Ascending aorta (tissue), 2 donors: ENCODE data around the gene CALM1. TPM values are rescaled to one million over a fixed set of nuclear protein-coding genes. Genes with fewer than 3 reads are reported as not detected.
A peak's percentile ranks its signal among the peaks of the same experiment; 100 is the strongest.

Experiments
- DNase-seq, 2 donors: peaks; one replicate each; pipeline ENCODE4 v3.0.0-alpha.2; 2019; ENCODE audit warnings: low spot score in 2 of 2
- H3K27ac ChIP-seq, 2 donors: fragments of 200-600 bp; sonication (generic); one replicate each; pipeline ENCODE4 v1.5.1; 2016 to 2017; ENCODE audit warnings: mild to moderate bottlenecking in 1 of 2
- H3K27me3 ChIP-seq: fragments of 200-600 bp; sonication (generic); one replicate; pipeline ENCODE4 v1.5.1; 2017
- H3K36me3 ChIP-seq, 2 donors: fragments of 200-600 bp; sonication (generic); one replicate each; pipeline ENCODE4 v1.5.1; 2016
- H3K4me1 ChIP-seq, 2 donors: fragments of 200-600 bp; sonication (generic); one replicate each; pipeline ENCODE4 v1.5.1; 2016 to 2017; ENCODE audit warnings: mild to moderate bottlenecking in 1 of 2
- H3K4me3 ChIP-seq, 2 donors: fragments of 200-600 bp; sonication (generic); one replicate each; pipeline ENCODE4 v1.5.1; 2016 to 2017; ENCODE audit warnings: mild to moderate bottlenecking in 1 of 2
- H3K9me3 ChIP-seq, 2 donors: fragments of 200-600 bp; sonication (generic); one replicate each; pipeline ENCODE4 v1.5.1; 2016
- CTCF ChIP-seq, 3 experiments: fragments of 200-600 bp in 2 of 3; fragments of 450-650 bp in 1 of 3; sonication (generic) in 2 of 3; IDR thresholded peaks; one replicate each; pipeline ENCODE4 v1.5.1; 2016 to 2019; ENCODE audit warnings: antibody characterized with exemption in 3 of 3, mild to moderate bottlenecking in 1 of 3, moderate library complexity in 1 of 3
- intact Hi-C: fragments of 100-400 bp; cut with DNase I; formaldehyde crosslinking; loops from one replicate; pipeline ENCODE4 v1.15.1; 2023
- total RNA-seq: library from RNA; depleted of rRNA; stranded (reverse); fragments of >200 nt; gene quantifications from one replicate; pipeline ENCODE4 v1.1.0, GENCODE V29; 2016

The CALM1 gene
- total RNA-seq, 1 donor from 2014 or later, result 178 TPM

DNA sequence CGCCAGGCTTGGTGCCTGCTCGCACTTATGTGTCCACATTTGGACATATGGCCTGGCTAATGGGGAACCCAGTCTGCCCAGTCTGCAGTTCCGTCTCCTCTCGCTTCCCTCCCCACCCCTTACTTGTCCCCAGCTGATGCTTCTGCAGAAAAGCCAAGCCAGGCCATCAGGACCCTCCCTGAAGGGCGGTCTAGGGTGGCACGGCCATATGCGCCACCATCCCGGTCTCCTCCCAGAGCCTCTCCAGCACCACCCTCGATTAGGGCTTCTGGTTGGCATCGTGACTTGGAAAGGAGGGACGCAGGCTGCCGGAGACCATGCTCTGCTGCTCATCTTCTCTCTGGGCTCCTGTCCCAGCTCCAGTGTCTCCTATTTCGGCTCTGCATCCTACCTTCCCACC is 54.6 kb downstream of the CALM1 start:
- intact Hi-C loops, result no loop called here
- Histone ChIP-seq H3K4me3 (no peak overlapping the region), H3K27me3 (no peaks in the 10 kb centered on the region), H3K4me1 (no peaks in the 10 kb centered on the region), H3K27ac (no peak overlapping the region), H3K36me3 (no peaks in the 10 kb centered on the region), H3K9me3 (no peaks in the 10 kb centered on the region)
- no peak for DNase-seq
- no peak for TF ChIP-seq CTCF (IDR thresholded peaks at IDR 0.05)

- intact Hi-C loops, result no loop called here
- Histone ChIP-seq H3K36me3 (no peaks in the 10 kb centered on the region), H3K4me1 (no peaks in the 10 kb centered on the region), H3K27me3 (no peaks in the 10 kb centered on the region), H3K4me3 (no peak overlapping the region), H3K9me3 (no peaks in the 10 kb centered on the region), H3K27ac (no peak overlapping the region)
- no peak for TF ChIP-seq CTCF (IDR thresholded peaks at IDR 0.05)
- DNase-seq, result no peak
These were observed 55.1 kb downstream of the CALM1 start for GRCh38 chr14:90451961-90452360.

- Histone ChIP-seq H3K27ac (no peak overlapping the region), H3K9me3 (no peaks in the 10 kb centered on the region), H3K27me3 (no peaks in the 10 kb centered on the region), H3K4me3 (no peak overlapping the region), H3K4me1 (no peaks in the 10 kb centered on the region), H3K36me3 (no peaks in the 10 kb centered on the region)
- intact Hi-C loops, result no loop called here
- TF ChIP-seq CTCF (IDR thresholded peaks at IDR 0.05), result no peak
- DNase-seq, result no peak
These were observed 55.5 kb downstream of the CALM1 start for GRCh38 chr14:90452366-90452765.

GRCh38 chr14:90453401-90453951 is 56.6 kb downstream of the CALM1 start:
- Histone ChIP-seq H3K9me3 (no peaks in the 10 kb centered on the region), H3K27ac (no peak overlapping the region), H3K4me3 (peak overlapping the region in 1 of 2 donors; percentile 48), H3K4me1 (no peaks in the 10 kb centered on the region), H3K27me3 (no peaks in the 10 kb centered on the region), H3K36me3 (no peaks in the 10 kb centered on the region)
- TF ChIP-seq CTCF (IDR thresholded peaks at IDR 0.05), result no peak
- intact Hi-C loops, result no loop called here
- no peak for DNase-seq

DNA sequence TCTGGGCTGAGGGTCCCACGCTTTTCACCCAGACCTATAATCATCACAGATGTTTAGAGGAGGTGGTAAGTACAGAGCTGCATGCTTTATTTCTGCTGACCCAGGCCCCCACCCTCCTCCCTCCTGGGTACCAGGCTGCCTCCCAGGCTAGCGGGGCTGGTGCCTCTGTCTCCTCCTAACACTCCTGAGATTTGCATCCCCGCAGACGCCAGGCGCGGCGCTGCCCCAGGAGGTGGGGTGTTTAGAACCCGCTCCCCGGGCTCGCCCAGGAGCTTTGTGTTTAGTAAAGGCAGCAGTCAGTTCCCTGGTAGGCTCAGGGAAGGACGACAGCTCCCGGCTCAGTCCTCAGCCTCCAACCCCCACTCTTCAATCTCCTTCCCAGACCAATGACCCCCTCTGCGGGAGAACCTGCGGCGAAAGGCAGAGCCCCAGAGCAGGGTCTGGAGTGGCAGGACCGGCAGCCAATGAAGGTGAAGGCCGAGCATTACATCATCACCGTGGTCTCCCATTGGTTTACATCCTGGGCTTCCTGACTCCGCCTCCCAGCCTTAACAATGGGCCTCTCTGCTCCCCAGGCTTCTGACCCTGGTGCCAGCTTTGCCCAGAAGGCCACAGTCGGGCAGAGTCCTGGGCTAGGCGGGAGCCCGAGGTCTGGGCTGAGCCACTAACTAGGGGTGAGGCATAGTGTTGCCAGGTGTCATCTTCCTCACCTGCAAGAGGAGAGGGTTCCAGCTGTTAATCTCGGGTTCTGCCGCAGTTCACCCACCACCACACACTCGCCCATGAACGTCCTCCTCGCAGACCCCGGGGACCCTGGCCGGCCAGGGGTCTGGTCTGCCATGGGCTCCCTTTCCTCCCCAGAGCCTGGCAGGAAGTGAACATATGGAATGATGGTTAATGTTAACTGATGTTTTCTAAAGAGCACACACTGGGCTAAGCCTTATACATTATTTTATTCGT is 57.5 kb downstream of the CALM1 start:
- intact Hi-C loops, result no loop called here
- Histone ChIP-seq H3K4me1 (no peaks in the 10 kb centered on the region), H3K27ac (no peak overlapping the region), H3K9me3 (no peaks in the 10 kb centered on the region), H3K36me3 (no peaks in the 10 kb centered on the region), H3K27me3 (no peaks in the 10 kb centered on the region), H3K4me3 (peak overlapping the region; percentile 13 to 48)
- peak in 1 of 3 experiments; percentile 25 for TF ChIP-seq CTCF (IDR thresholded peaks at IDR 0.05)
- DNase-seq, result peak in 1 of 2 donors; percentile 74
